BLaER1 (cell line): ENCODE data around the gene NTRK3.

Source experiments
- H3K27ac ChIP-seq: shearing (Covaris generic); formaldehyde crosslinking; 2 replicates; pipeline ENCODE4 v1.8.1; 2022
- H3K27me3 ChIP-seq: shearing (Covaris generic); formaldehyde crosslinking; 2 replicates; pipeline ENCODE4 v1.8.1; 2022
- H3K36me3 ChIP-seq: shearing (Covaris generic); formaldehyde crosslinking; 2 replicates; pipeline ENCODE4 v1.8.1; 2022
- H3K4me1 ChIP-seq: shearing (Covaris generic); formaldehyde crosslinking; 2 replicates; pipeline ENCODE4 v1.8.1; 2022
- H3K4me2 ChIP-seq: shearing (Covaris generic); formaldehyde crosslinking; 2 replicates; pipeline ENCODE4 v1.8.1; 2022
- H3K4me3 ChIP-seq: shearing (Covaris generic); formaldehyde crosslinking; 2 replicates; pipeline ENCODE4 v1.8.1; 2022
- H3K9ac ChIP-seq: shearing (Covaris generic); formaldehyde crosslinking; 2 replicates; pipeline ENCODE4 v1.8.1; 2022
- H3K9me3 ChIP-seq: shearing (Covaris generic); formaldehyde crosslinking; 2 replicates; pipeline ENCODE4 v1.8.1; 2022
- H4K20me1 ChIP-seq: shearing (Covaris generic); formaldehyde crosslinking; 2 replicates; pipeline ENCODE4 v1.8.1; 2022
- Cebpa-rat ChIP-seq: shearing (Covaris generic); IDR thresholded peaks from 2 replicates; pipeline ENCODE4 v1.8.1; 2022

The NTRK3 gene

DNA sequence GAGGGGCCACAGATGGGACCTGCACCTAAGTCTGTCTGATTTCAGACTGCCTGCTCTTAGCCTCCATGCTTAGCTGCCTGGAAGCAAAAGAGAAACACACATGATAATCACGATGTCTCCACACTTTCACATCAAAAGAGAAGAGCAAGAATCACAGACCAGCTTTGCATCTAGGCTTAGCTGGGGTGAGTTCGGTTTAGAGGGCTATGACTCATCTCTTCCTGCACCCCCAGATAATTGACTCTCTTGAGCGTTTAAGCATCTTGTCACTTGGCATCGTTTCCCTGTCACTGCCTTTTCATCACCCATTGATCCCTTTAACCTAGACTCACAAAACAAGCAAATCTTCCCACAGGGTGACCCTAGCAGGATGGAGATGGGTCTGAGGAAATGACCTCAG lies 124.0 kb downstream of the NTRK3 start:
- no peak for TF ChIP-seq Cebpa-rat
- no peak overlapping the region for H3K4me3 ChIP-seq
- H3K4me1 ChIP-seq = no peaks in the 10 kb centered on the region
- H3K9ac ChIP-seq = no peak overlapping the region
- H4K20me1 ChIP-seq = no peaks in the 10 kb centered on the region
- no peak overlapping the region for H3K27ac ChIP-seq
- H3K27me3 ChIP-seq = no peaks in the 10 kb centered on the region
- no peaks in the 10 kb centered on the region for H3K9me3 ChIP-seq
- H3K36me3 ChIP-seq = no peaks in the 10 kb centered on the region
- H3K4me2 ChIP-seq = no peak overlapping the region

DNA sequence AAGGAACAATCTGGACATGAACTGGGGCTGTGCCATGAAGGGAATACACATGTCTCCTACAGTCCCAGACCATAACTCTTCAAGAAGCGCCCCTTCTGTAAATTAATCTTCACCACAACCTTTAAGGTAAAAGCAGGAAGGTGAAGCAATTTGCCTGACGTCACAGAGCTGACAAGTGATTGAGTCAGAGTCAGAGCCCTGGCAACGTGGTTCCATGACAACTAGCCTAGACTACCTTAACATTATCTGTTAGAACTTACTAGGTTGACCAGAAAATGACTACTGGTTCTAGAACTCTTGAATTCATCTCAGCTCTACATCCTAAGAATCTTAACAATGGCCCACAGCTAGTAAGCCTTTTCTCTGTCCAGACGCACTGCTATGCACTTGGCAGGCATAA lies 124.6 kb downstream of the NTRK3 start:
- Histone ChIP-seq H3K4me3 (no peak overlapping the region), H3K4me1 (peaks cover 4% of the 10 kb centered on the region), H3K27ac (no peak overlapping the region), H3K4me2 (no peak overlapping the region), H3K9ac (no peak overlapping the region), H3K36me3 (no peaks in the 10 kb centered on the region), H3K9me3 (no peaks in the 10 kb centered on the region), H4K20me1 (no peaks in the 10 kb centered on the region), H3K27me3 (no peaks in the 10 kb centered on the region)
- TF ChIP-seq Cebpa-rat = no peak

DNA sequence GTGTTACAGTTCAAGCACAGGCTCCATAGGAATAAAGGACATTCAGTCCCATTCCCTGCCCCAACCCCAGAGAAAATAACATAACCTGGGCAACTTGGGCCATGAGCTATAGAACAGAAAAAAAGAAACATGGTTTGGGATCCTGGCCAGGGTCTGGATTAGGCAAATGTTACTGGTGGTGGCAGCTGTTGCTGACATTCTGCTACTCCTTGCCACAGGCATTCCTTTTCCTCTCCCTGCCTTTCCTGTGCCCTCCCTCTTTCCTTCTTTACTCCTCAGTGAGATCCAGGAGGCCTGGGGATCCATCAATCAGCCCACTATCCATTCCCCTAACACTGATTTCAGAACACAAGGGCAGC lies 129.1 kb downstream of the NTRK3 start:
- Histone ChIP-seq H3K4me3 (no peak overlapping the region), H3K27ac (no peak overlapping the region), H3K4me2 (no peak overlapping the region), H3K9me3 (no peaks in the 10 kb centered on the region), H3K4me1 (peaks cover 6% of the 10 kb centered on the region), H3K9ac (no peak overlapping the region), H3K36me3 (no peaks in the 10 kb centered on the region), H4K20me1 (no peaks in the 10 kb centered on the region), H3K27me3 (no peaks in the 10 kb centered on the region)
- TF ChIP-seq Cebpa-rat = no peak

DNA sequence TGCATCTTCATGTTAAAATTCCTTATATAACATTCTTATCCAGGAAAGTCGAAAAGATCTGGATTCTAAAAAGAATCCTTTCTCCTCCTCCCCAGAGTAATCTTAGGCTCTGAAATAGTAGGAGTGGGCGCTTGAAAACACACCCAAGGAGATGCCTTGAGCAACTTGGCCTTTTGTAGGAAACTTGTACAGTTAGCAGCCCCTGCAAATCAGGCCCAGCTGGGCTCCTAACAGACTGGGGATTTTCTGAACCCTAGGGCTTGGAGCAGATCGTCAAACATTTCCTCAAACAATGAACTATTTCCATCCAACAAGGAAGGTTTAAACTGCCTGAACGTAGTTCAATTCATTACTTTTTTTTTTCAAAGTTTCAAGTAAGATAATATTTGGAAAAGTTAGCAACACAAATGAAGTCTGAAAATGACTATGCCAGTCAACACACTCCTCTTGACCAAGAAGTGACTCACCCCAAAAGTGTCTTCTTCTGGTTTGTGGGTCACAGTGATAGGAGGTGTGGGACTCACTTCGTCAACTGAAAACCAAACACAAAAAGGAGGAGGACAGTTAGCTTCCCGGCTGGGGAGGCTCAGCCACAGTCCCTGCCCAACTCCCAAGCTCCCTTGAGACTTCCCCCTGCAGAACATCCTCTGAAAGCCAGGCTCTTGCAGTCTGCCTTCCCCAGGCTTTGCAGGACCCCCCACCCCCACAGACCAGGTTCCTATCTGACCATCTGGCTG lies 129.7 kb downstream of the NTRK3 start:
- Histone ChIP-seq H3K4me1 (peaks cover 6% of the 10 kb centered on the region), H3K9ac (no peak overlapping the region), H3K4me3 (no peak overlapping the region), H3K9me3 (no peaks in the 10 kb centered on the region), H3K36me3 (no peaks in the 10 kb centered on the region), H3K27me3 (no peaks in the 10 kb centered on the region), H4K20me1 (no peaks in the 10 kb centered on the region), H3K27ac (no peak overlapping the region), H3K4me2 (no peak overlapping the region)
- no peak for TF ChIP-seq Cebpa-rat

DNA sequence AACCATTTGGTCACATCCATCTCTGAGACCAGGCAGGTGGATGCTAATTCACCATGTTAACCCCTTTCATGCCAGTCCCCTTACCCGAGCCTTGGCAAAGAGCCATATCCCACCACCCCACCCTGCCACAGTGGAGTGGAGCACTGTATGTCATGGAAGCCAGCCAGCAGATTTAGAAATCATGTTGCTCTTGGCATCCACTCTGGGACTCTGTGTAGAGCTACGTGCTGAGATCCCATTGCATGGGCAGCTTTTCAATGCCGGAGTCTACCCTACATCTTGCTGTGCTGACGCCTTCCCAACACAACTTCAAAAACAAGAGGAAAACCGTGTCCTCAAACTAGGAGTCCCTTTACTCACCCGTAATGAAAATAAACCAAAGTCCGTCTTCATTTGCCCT lies 131.0 kb downstream of the NTRK3 start:
- H3K4me2 ChIP-seq = no peak overlapping the region
- H3K9ac ChIP-seq = no peak overlapping the region
- H3K27ac ChIP-seq = no peak overlapping the region
- H4K20me1 ChIP-seq = no peaks in the 10 kb centered on the region
- TF ChIP-seq Cebpa-rat = no peak
- H3K4me3 ChIP-seq = no peak overlapping the region
- peaks cover 6% of the 10 kb centered on the region for H3K4me1 ChIP-seq
- no peaks in the 10 kb centered on the region for H3K36me3 ChIP-seq
- H3K27me3 ChIP-seq = no peaks in the 10 kb centered on the region
- no peaks in the 10 kb centered on the region for H3K9me3 ChIP-seq

DNA sequence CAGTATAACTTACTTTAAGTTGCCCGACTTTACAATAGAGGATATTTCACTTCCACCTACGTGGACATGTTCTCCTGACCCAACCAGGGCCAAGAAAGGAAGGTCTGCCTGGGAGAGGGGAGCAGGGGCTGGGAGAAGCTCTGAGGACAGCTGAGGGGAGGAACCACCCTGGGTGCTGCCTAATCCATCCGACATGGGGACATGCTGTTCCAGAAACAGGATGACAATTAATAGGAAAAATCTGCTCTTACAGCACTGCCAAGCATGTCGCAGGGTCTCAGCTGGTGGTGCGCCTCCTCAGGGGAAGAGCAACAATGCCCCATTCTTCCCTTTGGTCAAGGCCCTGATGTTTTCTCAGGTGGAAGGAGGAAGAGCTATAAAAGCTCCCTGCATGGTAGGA lies 132.3 kb downstream of the NTRK3 start:
- Histone ChIP-seq H3K9ac (no peak overlapping the region), H3K4me1 (peaks cover 6% of the 10 kb centered on the region), H3K9me3 (no peaks in the 10 kb centered on the region), H3K27me3 (no peaks in the 10 kb centered on the region), H3K36me3 (no peaks in the 10 kb centered on the region), H3K4me2 (no peak overlapping the region), H4K20me1 (no peaks in the 10 kb centered on the region), H3K27ac (no peak overlapping the region), H3K4me3 (no peak overlapping the region)
- no peak for TF ChIP-seq Cebpa-rat

DNA sequence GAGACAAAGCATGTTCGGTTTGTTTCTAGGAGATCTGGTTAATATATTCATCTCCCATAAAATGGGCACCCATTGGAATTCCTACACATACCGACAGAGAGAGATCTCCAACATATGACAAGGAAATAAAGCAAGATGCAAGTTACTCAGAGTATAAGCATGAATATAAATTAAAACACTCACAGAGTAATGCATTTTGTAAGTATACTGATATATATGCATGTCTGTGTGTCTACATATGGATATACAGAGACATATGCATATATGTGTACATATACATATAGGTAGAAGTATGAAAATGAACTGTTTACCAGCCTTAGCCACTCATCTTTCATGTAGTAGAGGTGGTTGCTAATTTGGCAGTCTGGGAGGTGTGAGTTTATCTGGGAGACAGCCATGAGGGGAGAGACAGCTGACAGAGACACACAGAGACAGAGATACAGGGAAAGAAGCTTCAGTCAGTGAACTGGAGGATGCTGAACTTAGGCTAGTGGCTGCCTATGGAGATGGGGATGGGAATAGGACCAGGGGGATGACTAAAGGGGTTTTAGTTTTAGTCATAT lies 134.5 kb downstream of the NTRK3 start:
- H3K36me3 ChIP-seq = no peaks in the 10 kb centered on the region
- H3K4me3 ChIP-seq = no peak overlapping the region
- H3K9ac ChIP-seq = no peak overlapping the region
- H3K4me2 ChIP-seq = no peak overlapping the region
- H3K4me1 ChIP-seq = peaks cover 2% of the 10 kb centered on the region
- no peak for TF ChIP-seq Cebpa-rat
- no peaks in the 10 kb centered on the region for H4K20me1 ChIP-seq
- no peak overlapping the region for H3K27ac ChIP-seq
- no peaks in the 10 kb centered on the region for H3K9me3 ChIP-seq
- no peaks in the 10 kb centered on the region for H3K27me3 ChIP-seq

DNA sequence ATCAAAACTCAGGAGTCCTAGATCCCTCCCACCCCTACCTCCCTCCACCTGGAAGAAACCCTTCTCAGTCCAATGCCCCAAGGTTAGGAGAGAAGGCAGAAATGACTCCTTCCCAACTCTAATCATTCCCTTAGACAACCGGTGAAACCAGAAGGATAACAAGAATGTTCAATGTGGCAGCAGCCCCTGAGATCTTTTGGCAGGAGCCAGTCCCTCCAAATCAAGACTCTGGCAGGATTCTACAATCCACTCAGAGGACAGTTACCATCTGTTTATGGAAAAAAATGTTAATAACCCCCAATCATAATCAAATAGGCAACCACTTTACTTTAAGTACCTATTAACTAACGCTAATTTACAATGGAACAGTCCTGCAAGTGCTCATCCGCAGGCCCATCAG lies 136.5 kb downstream of the NTRK3 start:
- Histone ChIP-seq H3K27ac (no peak overlapping the region), H3K9me3 (no peaks in the 10 kb centered on the region), H3K4me1 (no peaks in the 10 kb centered on the region), H3K36me3 (no peaks in the 10 kb centered on the region), H3K4me2 (no peak overlapping the region), H3K9ac (no peak overlapping the region), H3K4me3 (no peak overlapping the region), H4K20me1 (no peaks in the 10 kb centered on the region), H3K27me3 (no peaks in the 10 kb centered on the region)
- TF ChIP-seq Cebpa-rat = no peak

DNA sequence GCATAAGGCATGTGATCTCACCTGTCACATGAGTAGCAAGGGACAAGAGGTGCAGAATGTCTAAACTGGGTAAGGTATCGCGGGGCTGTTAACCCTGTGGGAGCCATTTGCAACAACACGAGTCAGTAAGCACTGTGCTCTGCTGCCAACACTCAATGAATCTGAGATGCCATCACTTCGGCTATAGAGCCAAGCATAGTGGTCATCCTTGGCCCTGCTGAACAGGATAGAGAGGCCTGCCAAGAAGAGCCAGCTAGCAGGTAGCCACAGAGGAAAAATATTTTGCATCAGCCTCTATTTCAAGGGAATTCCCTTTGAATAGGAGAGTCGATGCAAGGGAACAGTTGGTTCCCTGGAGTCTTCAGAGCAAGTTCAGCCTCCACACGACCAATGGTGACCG lies 137.8 kb downstream of the NTRK3 start:
- TF ChIP-seq Cebpa-rat = no peak
- H3K4me2 ChIP-seq = no peak overlapping the region
- H3K9ac ChIP-seq = no peak overlapping the region
- no peaks in the 10 kb centered on the region for H3K4me1 ChIP-seq
- no peaks in the 10 kb centered on the region for H3K27me3 ChIP-seq
- H3K9me3 ChIP-seq = no peaks in the 10 kb centered on the region
- H4K20me1 ChIP-seq = no peaks in the 10 kb centered on the region
- H3K4me3 ChIP-seq = no peak overlapping the region
- H3K27ac ChIP-seq = no peak overlapping the region
- no peaks in the 10 kb centered on the region for H3K36me3 ChIP-seq

DNA sequence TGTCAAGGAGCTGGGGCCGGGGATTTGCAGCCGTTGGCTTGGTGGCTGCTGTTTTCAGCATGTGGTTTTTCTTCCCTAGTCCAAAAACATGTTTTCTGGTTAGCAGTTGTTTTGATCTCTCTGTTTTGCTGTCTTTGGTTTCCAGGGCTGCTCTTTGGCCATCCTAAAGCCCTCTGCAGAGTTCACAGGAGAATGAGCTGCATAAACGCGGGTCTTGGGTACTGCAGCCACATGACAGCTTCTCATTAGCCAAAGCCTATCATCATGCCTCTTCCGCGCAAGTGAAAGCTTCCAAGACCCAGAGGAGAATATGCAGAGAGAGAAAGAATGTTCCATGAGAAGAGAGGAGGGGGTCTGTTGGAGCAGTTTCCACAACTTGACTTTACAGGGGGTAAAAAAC lies 138.5 kb downstream of the NTRK3 start:
- H3K4me3 ChIP-seq = no peak overlapping the region
- H3K27me3 ChIP-seq = no peaks in the 10 kb centered on the region
- H3K4me2 ChIP-seq = peak overlapping the region; percentile 1; the same call in 1 of the 2 replicates
- no peaks in the 10 kb centered on the region for H4K20me1 ChIP-seq
- H3K9ac ChIP-seq = no peak overlapping the region
- no peak overlapping the region for H3K27ac ChIP-seq
- H3K4me1 ChIP-seq = no peaks in the 10 kb centered on the region
- H3K36me3 ChIP-seq = no peaks in the 10 kb centered on the region
- H3K9me3 ChIP-seq = no peaks in the 10 kb centered on the region
- no peak for TF ChIP-seq Cebpa-rat
